HG02943 (cell line): ENCODE data around the gene MICAL1.

Experiments used
- ATAC-seq: cut with Tn5 transposase; IDR thresholded peaks from one replicate; pipeline ENCODE4 v1.9.1; 2021; ENCODE audit warnings: mild to moderate bottlenecking, low read depth, moderate library complexity; ENCODE audit not compliant: unreplicated experiment

The MICAL1 gene

DNA sequence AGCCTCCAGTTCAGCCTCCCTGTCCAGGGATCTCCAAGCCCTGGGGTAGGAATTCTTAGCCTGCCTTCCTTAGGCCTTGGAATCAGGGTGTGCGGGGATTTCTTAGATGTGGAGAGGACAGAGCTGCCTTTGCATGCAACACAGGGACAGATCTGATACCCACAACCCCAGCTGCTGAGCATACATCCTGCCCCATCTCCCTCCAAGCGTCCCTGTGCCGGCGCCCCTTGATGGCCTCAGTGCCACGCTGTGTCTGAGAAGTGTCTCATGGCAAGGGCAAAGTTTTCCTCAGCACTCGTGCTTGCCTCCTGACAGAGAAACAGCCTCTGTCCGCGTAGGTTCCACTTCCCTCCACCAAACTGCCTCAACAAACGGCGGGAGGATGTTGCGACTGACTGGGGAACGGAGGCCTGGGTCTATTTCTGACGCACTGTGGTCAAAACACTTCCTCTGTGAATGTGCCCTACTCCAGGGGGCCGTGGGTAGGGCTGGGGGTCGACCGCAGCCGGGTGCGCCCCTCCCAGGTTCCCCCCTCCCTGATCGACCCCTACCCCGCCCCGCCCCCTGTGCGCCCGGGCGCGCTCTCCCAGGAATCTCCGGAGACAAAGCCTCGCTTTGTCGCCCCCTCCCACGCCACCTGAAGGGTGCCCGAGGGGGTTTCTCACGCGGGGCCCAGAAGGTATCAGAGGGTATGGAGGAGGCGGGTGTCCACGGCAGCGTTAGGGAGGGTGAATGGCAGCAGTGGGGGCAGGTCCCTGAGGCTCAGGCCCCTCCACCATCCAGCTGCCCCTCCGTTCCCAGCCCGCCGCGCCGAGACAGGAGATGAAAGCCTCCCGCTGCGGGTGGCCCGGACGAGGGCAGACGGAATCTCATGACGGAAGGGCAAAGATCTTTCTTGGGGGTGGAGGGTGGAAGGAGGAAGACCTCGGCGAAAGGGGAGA is 806 bp downstream of the MICAL1 start:
- ATAC-seq: peak; percentile 30

DNA sequence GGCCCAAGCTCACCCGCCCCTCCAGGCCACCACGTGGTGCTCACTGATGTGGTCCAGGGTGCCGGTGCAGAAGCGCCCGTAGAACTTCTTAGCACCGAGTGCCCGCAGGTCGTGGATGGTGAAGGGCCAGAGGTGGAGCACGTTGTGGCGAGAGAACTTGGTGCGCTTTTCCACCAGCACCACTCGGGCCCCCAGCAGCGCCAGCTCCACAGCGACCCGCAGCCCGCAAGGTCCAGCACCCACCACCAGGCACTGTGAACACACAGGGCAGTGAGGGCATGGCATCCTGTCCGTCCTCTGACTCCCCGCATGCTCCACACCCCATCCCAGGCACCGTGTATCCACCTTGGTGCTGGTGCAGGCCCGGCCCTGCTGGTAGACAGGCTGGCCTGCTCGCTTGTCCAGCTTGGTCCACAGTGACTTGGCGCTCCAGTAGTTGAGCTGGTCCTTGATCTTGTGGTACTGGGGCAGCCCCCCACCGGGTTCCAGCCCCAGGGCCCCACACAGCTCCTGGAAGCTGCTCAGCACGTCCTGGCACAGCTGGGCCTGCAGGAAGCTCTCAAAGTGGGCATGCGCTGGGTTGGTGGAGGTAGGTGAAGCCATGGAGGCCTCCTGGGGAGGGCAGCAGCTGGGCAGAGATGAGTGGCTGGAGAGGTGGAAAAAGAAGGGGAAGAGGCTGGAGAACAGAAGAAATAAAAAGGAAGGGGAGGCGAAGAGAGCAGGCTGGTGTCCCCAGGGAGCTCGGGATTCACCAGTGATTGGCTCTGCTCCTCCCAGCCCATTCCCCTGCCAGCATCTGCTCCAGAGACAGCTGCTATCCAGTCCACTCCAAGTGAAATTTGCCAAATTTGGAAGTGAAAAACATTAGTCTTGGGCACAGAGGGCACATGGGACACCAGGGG is 1.7 kb downstream of the MICAL1 start:
- no peak for ATAC-seq

GRCh38 chr6:109453156-109453555 is 2.4 kb downstream of the MICAL1 start:
- ATAC-seq: no peak

DNA sequence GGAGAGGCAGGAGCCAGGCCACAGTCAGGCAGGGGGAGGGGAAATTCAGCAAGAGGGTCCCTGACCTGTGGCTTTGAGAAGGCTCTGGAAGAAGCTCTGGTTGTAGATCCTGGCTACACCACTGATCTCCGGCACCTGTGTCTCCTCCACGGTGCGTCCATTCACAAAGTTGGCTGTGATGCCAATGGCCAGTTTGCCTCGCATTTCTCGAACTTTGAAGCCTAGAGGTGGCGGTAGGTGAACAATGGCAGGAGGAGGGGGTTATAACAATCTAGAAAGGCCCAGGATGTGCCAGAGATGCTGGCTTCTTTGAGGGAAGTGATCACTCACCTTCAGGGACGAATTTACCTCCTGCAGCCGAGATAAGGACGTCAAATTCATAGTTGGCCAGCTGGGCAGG is 3.4 kb downstream of the MICAL1 start:
- ATAC-seq: no peak

GRCh38 chr6:109451376-109451775 is 4.2 kb downstream of the MICAL1 start:
- no peak for ATAC-seq

GRCh38 chr6:109450801-109451200 is 4.8 kb downstream of the MICAL1 start:
- no peak for ATAC-seq

GRCh38 chr6:109449795-109450673 is 5.5 kb downstream of the MICAL1 start:
- ATAC-seq: no peak

GRCh38 chr6:109449064-109449794 is 6.3 kb downstream of the MICAL1 start:
- no peak for ATAC-seq

DNA sequence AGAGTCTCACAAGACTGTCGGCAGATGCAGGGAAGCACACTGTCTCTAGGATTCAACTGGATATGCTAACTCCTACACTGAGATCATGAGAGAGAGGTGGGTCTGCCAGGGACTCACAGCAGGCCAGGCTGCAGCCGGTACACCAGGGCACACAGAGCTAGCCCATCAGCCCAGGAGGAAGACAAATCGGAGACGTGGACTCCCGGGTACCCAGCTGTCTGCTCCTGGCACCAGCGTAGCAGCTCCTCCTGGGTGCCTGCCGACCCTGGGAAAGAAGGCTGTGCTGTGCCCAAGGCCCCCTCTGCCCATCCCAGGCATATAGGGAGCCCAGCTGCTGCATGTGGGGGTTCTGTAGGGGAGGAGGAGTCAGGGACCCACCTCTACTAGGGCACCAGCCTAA is 7.0 kb downstream of the MICAL1 start:
- no peak for ATAC-seq

DNA sequence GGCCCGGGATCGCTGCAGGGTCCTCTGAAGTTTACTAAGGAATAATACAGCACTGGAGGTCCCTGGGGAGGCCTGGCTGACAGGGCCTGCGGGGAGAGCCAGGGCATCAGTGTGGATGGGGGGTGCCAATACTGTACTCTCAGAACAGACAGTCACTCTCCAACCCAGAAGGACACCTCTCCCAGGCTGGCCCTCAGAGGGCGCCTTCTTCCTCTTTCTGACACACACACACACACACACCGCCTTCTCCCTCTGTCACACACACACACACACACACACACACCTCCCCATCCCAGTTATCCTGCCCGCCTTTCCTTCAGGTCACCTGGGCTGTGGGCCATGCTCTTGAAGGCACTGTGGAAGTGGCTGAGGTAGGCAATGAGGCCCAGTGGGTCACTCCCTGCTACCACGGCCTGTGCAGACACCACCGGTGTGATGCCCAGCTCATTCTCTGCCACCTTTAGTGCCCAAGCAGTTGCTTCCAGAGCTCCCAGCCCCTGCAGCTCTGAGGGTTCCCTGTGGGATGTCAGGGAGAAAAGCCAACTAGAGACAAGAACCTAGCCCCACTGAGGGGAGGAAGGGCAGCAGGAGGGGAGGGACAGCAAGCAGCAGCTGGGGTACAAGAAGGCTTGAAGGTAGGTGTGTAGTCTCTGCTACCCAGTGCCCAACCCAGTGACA is 7.6 kb downstream of the MICAL1 start:
- ATAC-seq: no peak

GRCh38 chr6:109447087-109447486 is 8.5 kb downstream of the MICAL1 start:
- ATAC-seq: no peak

GRCh38 chr6:109446541-109446940 is 9.0 kb downstream of the MICAL1 start:
- ATAC-seq: no peak

GRCh38 chr6:109446072-109446471 is 9.5 kb downstream of the MICAL1 start:
- no peak for ATAC-seq

DNA sequence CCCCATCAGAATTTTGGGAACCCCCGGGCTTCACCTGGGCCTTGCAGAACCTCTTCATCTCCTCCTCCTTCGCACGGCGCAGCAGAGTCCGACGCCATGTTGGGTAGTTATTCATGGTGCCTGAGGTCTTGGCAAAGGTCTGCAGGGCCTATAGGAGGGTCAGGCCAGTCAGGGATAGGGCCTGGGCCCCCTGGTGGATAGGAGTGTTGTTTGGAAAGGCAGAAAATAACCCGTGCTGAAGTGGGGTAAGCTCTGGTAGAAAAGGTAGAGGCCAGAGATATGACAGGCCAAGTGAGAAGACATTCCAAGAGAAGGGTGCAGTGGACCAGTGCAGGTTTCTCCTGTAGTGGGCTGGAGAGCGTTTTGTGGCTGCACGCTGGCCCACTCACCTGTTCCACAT is 10.2 kb downstream of the MICAL1 start:
- ATAC-seq: no peak

DNA sequence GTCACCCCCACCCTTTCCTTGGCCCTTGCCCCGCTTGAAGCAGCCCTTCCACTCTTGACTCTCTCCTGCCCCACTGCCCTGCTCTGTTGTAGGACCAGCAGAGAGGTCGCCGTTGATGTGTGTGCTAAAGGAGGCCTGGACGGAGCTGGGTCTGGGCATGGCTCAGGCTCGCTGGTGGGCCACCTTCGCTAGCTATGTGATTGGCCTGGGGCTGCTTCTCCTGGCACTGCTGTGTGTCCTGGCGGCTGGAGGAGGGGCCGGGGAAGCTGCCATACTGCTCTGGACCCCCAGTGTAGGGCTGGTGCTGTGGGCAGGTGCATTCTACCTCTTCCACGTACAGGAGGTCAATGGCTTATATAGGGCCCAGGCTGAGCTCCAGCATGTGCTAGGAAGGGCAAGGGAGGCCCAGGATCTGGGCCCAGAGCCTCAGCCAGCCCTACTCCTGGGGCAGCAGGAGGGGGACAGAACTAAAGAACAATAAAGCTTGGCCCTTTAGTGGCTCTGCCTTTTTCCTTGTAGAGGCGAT is 12.1 kb downstream of the MICAL1 start:
- ATAC-seq: no peak

DNA sequence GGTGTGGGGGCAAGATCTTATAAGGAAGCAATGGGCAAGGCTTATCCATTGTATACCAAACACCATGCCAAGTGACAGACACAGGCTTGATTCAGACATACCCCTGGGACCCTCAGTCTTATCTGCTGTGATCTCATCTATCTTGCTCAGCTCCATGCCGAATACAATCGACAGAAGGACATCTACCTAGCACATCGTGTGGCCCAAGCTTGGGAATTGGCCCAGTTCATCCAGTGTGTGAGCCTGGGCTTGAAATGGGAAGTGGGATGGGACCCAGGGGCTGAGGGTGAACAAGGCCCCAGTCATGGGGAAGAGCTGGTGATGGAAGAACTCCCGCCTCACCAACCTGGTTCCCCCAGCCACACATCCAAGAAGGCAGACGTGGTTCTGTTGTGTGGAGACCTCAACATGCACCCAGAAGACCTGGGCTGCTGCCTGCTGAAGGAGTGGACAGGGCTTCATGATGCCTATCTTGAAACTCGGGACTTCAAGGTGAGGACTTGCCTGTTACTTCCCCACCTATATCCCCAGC is 13.1 kb downstream of the MICAL1 start:
- no peak for ATAC-seq

- ATAC-seq: peak; percentile 27
Measured at GRCh38 chr6:109441069-109441816, 14.3 kb downstream of the MICAL1 start.
